ENCODE measurements around the gene PON3. TPM values are rescaled to one million over a fixed set of nuclear protein-coding genes. Genes with fewer than 3 reads are reported as not detected.

The PON3 gene
- total and polyA plus RNA-seq, 2 of the 13 experiments (the other 11 are each of a cell fraction or from before 2014, with no cell fraction given) = 23.6 to 37.8 TPM

- TF ChIP-seq, protein P1, sequence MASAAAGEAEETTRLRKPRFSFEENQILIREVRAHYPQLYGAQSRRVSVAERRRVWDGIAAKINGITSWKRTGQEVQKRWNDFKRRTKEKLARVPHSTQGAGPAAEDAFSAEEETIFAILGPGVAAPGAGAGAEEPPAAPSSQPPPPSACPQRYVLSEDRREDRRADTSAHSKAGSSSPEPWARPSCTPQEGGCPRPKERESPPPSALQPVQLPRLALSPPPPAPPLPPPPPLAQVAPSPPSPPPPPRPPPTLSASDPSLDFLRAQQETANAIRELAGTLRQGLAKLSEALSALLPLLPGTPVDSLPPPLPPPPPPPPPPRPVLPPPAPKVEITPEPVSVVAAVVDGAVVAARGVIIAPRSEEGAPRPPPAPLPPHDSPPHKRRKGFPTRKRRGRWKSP (CRISPR knock-in tag; IDR thresholded peaks at IDR 0.05) = peak; percentile 69; the same call in 1 of the 2 replicates
- TF ChIP-seq FOXC1 (CRISPR knock-in tag; IDR thresholded peaks at IDR 0.05; ENCODE audit: borderline replicate concordance) (peak; percentile 50; the same call in 1 of the 2 replicates), MAFG (CRISPR knock-in tag; IDR thresholded peaks at IDR 0.05) (no peak), ZNF33A (CRISPR knock-in tag; IDR thresholded peaks at IDR 0.05; ENCODE audit: borderline replicate concordance) (no peak), ZNF607 (CRISPR knock-in tag; IDR thresholded peaks at IDR 0.05; ENCODE audit: borderline replicate concordance) (peak; percentile 89; the same call in 1 of the 2 replicates), DPF2 (CRISPR knock-in tag; IDR thresholded peaks at IDR 0.05; ENCODE audit: borderline replicate concordance, low read depth) (no peak), ZNF136 (CRISPR knock-in tag; IDR thresholded peaks at IDR 0.05; ENCODE audit: low read depth) (no peak)
- TF ChIP-seq, protein P2, sequence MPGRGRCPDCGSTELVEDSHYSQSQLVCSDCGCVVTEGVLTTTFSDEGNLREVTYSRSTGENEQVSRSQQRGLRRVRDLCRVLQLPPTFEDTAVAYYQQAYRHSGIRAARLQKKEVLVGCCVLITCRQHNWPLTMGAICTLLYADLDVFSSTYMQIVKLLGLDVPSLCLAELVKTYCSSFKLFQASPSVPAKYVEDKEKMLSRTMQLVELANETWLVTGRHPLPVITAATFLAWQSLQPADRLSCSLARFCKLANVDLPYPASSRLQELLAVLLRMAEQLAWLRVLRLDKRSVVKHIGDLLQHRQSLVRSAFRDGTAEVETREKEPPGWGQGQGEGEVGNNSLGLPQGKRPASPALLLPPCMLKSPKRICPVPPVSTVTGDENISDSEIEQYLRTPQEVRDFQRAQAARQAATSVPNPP (CRISPR knock-in tag; IDR thresholded peaks at IDR 0.05) = 0 out of 2 replicates have a peak, but pooled peaks have one; percentile 81
- TF ChIP-seq, protein P3, sequence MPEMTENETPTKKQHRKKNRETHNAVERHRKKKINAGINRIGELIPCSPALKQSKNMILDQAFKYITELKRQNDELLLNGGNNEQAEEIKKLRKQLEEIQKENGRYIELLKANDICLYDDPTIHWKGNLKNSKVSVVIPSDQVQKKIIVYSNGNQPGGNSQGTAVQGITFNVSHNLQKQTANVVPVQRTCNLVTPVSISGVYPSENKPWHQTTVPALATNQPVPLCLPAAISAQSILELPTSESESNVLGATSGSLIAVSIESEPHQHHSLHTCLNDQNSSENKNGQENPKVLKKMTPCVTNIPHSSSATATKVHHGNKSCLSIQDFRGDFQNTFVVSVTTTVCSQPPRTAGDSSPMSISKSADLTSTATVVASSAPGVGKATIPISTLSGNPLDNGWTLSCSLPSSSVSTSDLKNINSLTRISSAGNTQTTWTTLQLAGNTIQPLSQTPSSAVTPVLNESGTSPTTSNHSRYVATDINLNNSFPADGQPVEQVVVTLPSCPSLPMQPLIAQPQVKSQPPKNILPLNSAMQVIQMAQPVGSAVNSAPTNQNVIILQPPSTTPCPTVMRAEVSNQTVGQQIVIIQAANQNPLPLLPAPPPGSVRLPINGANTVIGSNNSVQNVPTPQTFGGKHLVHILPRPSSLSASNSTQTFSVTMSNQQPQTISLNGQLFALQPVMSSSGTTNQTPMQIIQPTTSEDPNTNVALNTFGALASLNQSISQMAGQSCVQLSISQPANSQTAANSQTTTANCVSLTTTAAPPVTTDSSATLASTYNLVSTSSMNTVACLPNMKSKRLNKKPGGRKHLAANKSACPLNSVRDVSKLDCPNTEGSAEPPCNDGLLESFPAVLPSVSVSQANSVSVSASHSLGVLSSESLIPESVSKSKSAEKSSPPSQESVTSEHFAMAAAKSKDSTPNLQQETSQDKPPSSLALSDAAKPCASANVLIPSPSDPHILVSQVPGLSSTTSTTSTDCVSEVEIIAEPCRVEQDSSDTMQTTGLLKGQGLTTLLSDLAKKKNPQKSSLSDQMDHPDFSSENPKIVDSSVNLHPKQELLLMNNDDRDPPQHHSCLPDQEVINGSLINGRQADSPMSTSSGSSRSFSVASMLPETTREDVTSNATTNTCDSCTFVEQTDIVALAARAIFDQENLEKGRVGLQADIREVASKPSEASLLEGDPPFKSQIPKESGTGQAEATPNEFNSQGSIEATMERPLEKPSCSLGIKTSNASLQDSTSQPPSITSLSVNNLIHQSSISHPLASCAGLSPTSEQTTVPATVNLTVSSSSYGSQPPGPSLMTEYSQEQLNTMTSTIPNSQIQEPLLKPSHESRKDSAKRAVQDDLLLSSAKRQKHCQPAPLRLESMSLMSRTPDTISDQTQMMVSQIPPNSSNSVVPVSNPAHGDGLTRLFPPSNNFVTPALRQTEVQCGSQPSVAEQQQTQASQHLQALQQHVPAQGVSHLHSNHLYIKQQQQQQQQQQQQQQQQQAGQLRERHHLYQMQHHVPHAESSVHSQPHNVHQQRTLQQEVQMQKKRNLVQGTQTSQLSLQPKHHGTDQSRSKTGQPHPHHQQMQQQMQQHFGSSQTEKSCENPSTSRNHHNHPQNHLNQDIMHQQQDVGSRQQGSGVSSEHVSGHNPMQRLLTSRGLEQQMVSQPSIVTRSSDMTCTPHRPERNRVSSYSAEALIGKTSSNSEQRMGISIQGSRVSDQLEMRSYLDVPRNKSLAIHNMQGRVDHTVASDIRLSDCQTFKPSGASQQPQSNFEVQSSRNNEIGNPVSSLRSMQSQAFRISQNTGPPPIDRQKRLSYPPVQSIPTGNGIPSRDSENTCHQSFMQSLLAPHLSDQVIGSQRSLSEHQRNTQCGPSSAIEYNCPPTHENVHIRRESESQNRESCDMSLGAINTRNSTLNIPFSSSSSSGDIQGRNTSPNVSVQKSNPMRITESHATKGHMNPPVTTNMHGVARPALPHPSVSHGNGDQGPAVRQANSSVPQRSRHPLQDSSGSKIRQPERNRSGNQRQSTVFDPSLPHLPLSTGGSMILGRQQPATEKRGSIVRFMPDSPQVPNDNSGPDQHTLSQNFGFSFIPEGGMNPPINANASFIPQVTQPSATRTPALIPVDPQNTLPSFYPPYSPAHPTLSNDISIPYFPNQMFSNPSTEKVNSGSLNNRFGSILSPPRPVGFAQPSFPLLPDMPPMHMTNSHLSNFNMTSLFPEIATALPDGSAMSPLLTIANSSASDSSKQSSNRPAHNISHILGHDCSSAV (CRISPR knock-in tag; IDR thresholded peaks at IDR 0.05; ENCODE audit: borderline replicate concordance) = no peak
- TF ChIP-seq, protein P4, sequence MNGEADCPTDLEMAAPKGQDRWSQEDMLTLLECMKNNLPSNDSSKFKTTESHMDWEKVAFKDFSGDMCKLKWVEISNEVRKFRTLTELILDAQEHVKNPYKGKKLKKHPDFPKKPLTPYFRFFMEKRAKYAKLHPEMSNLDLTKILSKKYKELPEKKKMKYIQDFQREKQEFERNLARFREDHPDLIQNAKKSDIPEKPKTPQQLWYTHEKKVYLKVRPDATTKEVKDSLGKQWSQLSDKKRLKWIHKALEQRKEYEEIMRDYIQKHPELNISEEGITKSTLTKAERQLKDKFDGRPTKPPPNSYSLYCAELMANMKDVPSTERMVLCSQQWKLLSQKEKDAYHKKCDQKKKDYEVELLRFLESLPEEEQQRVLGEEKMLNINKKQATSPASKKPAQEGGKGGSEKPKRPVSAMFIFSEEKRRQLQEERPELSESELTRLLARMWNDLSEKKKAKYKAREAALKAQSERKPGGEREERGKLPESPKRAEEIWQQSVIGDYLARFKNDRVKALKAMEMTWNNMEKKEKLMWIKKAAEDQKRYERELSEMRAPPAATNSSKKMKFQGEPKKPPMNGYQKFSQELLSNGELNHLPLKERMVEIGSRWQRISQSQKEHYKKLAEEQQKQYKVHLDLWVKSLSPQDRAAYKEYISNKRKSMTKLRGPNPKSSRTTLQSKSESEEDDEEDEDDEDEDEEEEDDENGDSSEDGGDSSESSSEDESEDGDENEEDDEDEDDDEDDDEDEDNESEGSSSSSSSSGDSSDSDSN (CRISPR knock-in tag; IDR thresholded peaks at IDR 0.05) = peak; percentile 97
- TF ChIP-seq, protein P5, sequence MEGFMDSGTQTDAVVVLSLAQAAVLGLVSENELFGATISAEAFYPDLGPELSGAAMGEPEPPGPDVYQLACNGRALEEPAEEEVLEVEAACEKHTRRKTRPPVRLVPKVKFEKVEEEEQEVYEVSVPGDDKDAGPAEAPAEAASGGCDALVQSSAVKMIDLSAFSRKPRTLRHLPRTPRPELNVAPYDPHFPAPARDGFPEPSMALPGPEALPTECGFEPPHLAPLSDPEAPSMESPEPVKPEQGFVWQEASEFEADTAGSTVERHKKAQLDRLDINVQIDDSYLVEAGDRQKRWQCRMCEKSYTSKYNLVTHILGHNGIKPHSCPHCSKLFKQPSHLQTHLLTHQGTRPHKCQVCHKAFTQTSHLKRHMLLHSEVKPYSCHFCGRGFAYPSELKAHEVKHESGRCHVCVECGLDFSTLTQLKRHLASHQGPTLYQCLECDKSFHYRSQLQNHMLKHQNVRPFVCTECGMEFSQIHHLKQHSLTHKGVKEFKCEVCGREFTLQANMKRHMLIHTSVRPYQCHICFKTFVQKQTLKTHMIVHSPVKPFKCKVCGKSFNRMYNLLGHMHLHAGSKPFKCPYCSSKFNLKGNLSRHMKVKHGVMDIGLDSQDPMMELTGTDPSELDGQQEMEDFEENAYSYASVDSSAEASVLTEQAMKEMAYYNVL (CRISPR knock-in tag; IDR thresholded peaks at IDR 0.05; ENCODE audit: borderline replicate concordance) = no peak
Observed at GRCh38 chr7:95434557-95435421, 38.6 kb upstream of the PON3 start, which contains the start of gene PON2 (continued).

Measured in HepG2 (cell line).